HepG2 (cell line): ENCODE measurements around the gene P2RX5. TPM values are rescaled to one million over a fixed set of nuclear protein-coding genes. Genes with fewer than 3 reads are reported as not detected.
A peak's percentile ranks its signal among the peaks of the same experiment; 100 is the strongest.

Experiments
- ARNT ChIP-seq: fragments of 450-650 bp; IDR thresholded peaks from 2 replicates; pipeline ENCODE4 v1.6.1; 2017
- ATM ChIP-seq: fragments of 450-650 bp; IDR thresholded peaks from 2 replicates; pipeline ENCODE4 v1.7.1; 2017; ENCODE audit warnings: mild to moderate bottlenecking, borderline replicate concordance
- FLYWCH1 ChIP-seq: sonication (generic); formaldehyde crosslinking; IDR thresholded peaks from 2 replicates; pipeline ENCODE4 v1.8.1; 2023; ENCODE audit warnings: mild to moderate bottlenecking, missing genetic modification reagents
- FOXM1 ChIP-seq: sonication (generic); formaldehyde crosslinking; IDR thresholded peaks from 2 replicates; pipeline ENCODE4 v1.5.0; 2020; ENCODE audit warnings: missing genetic modification reagents
- GATAD2A ChIP-seq: IDR thresholded peaks from 2 replicates; pipeline ENCODE4 v1.6.1; 2016
- HDAC6 ChIP-seq: fragments of 200-600 bp; sonication (generic); IDR thresholded peaks from 2 replicates; pipeline ENCODE4 v1.7.0; 2017; ENCODE audit warnings: mild to moderate bottlenecking, antibody characterized with exemption, low read length, low read depth
- KDM6A ChIP-seq: IDR thresholded peaks from 2 replicates; pipeline ENCODE4 v1.6.1; 2016; ENCODE audit warnings: low read depth
- MED13 ChIP-seq: sonication (generic); formaldehyde crosslinking; IDR thresholded peaks from 2 replicates; pipeline ENCODE4 v1.5.0; 2020; ENCODE audit warnings: missing genetic modification reagents
- NFIB ChIP-seq: sonication (generic); formaldehyde crosslinking; IDR thresholded peaks from 2 replicates; pipeline ENCODE4 v1.9.0; 2021; ENCODE audit warnings: missing genetic modification reagents, mild to moderate bottlenecking, borderline replicate concordance
- POLR2AphosphoS2 ChIP-seq: IDR thresholded peaks from 2 replicates; pipeline ENCODE4 v1.6.1; 2011; ENCODE audit warnings: low read depth, low read length, improper control_type of control experiment
- SKI ChIP-seq: fragments of 450-650 bp; IDR thresholded peaks from one replicate; pipeline ENCODE4 v1.6.1; 2018; ENCODE audit warnings: mild to moderate bottlenecking; ENCODE audit not compliant: partially characterized antibody
- SNAPC5 ChIP-seq: sonication (generic); formaldehyde crosslinking; IDR thresholded peaks from 2 replicates; pipeline ENCODE4 v1.8.1; 2023; ENCODE audit warnings: mild to moderate bottlenecking, missing genetic modification reagents, borderline replicate concordance
- SOX13 ChIP-seq, 3 experiments: fragments of 450-650 bp in 1 of 3; sonication (generic) in 1 of 3; formaldehyde crosslinking in 1 of 3; IDR thresholded peaks in 2 of 3; conservative IDR thresholded peaks in 1 of 3; 2 replicates each; pipeline versions ENCODE4 v1.5.0 to v1.6.1; 2016 to 2020; ENCODE audit warnings: antibody characterized with exemption in 1 of 3, mild to moderate bottlenecking in 1 of 3, missing compliant biosample characterization in 1 of 3, missing genetic modification reagents in 1 of 3, moderate library complexity in 1 of 3
- ZNF101 ChIP-seq: sonication (generic); formaldehyde crosslinking; IDR thresholded peaks from 2 replicates; pipeline ENCODE4 v1.4.0; 2020; ENCODE audit warnings: mild to moderate bottlenecking, low read depth, missing genetic modification reagents, borderline replicate concordance
- ZNF280B ChIP-seq: sonication (generic); formaldehyde crosslinking; IDR thresholded peaks from 2 replicates; pipeline ENCODE4 v1.5.0; 2020; ENCODE audit warnings: missing genetic modification reagents, mild to moderate bottlenecking, borderline replicate concordance
- ZNF280D ChIP-seq: sonication (generic); formaldehyde crosslinking; IDR thresholded peaks from 2 replicates; pipeline ENCODE4 v1.5.1; 2020; ENCODE audit warnings: mild to moderate bottlenecking, missing genetic modification reagents
- ZNF616 ChIP-seq: sonication (generic); formaldehyde crosslinking; IDR thresholded peaks from 2 replicates; pipeline ENCODE4 v1.5.0; 2020; ENCODE audit warnings: low read depth, mild to moderate bottlenecking, missing genetic modification reagents
- ZNF660 ChIP-seq: sonication (generic); formaldehyde crosslinking; IDR thresholded peaks from 2 replicates; pipeline ENCODE4 v1.5.1; 2020; ENCODE audit warnings: mild to moderate bottlenecking, low read depth, missing genetic modification reagents, borderline replicate concordance
- ZNF740 ChIP-seq: sonication (generic); formaldehyde crosslinking; IDR thresholded peaks from 2 replicates; pipeline ENCODE4 v1.4.0; 2020; ENCODE audit warnings: missing genetic modification reagents
- ZNF747 ChIP-seq: sonication (generic); formaldehyde crosslinking; IDR thresholded peaks from 2 replicates; pipeline ENCODE4 v1.8.1; 2023; ENCODE audit warnings: missing genetic modification reagents, mild to moderate bottlenecking, borderline replicate concordance
- ZNF770 ChIP-seq: sonication (generic); formaldehyde crosslinking; IDR thresholded peaks from 2 replicates; pipeline ENCODE4 v1.5.0; 2020; ENCODE audit warnings: mild to moderate bottlenecking, missing genetic modification reagents
- polyA plus RNA-seq, 8 experiments: library from polyadenylated mRNA; depleted of rRNA in 3 of 8; stranded (reverse) in 7 of 8; unstranded in 1 of 8; fragments of >200 nt; fragmentation: Illumina TruSeq in 4 of 8; extraction: Trizol in 4 of 8; gene quantifications; 2 replicates each; pipeline versions ENCODE4 v1.2.1 to v1.2.3, GENCODE V29; 2011 to 2016; ENCODE audit warnings: low read depth in 4 of 8, missing spikeins in 1 of 8, mixed read lengths in 1 of 8; ENCODE audit not compliant: insufficient read depth in 1 of 8
- total RNA-seq, 5 experiments: library from RNA; depleted of rRNA; stranded (reverse); fragments of >200 nt; fragmentation: Illumina TruSeq; extraction: Trizol; gene quantifications; 2 replicates each; pipeline ENCODE4 v1.2.3, GENCODE V29; 2016; ENCODE audit warnings: low read depth in 1 of 5

P2RX5 gene
- total and polyA plus RNA-seq, 2 of the 13 experiments (the other 11 are each of a cell fraction or from before 2014, with no cell fraction given): 0.95 to 1.7 TPM

- TF ChIP-seq FOXM1 (no peak), GATAD2A (CRISPR knock-in tag) (peak; percentile 26), ZNF747 (CRISPR knock-in tag) (peak; percentile 42; the same call in 1 of the 2 replicates), ZNF280D (CRISPR knock-in tag) (peak; percentile 73; the same call in 1 of the 2 replicates), ZNF740 (CRISPR knock-in tag) (no peak), ZNF101 (CRISPR knock-in tag) (no peak; the same call in 1 of the 2 replicates), SNAPC5 (0 out of 2 replicates have a peak, but pooled peaks have one; percentile 34), MED13 (CRISPR knock-in tag) (no peak), KDM6A (CRISPR knock-in tag) (no peak), SOX13 (IDR thresholded peaks at IDR 0.05) (0 out of 2 replicates have a peak, but pooled peaks have one; percentile 10), SOX13 (CRISPR knock-in tag; conservative IDR thresholded peaks at IDR 0.05 in 1 of 2, IDR thresholded peaks at IDR 0.05 in 1 of 2) (no peak; a peak in 1 of 4 replicates), NFIB (no peak), POLR2AphosphoS2 (no peak; the same call in 1 of the 2 replicates), ZNF660 (CRISPR knock-in tag) (no peak), SKI (peak; percentile 83), ATM (no peak), HDAC6 (no peak), ZNF770 (peak; percentile 67; the same call in 1 of the 2 replicates), ARNT (no peak), FLYWCH1 (no peak), ZNF280B (CRISPR knock-in tag) (no peak), ZNF616 (CRISPR knock-in tag) (no peak)
Observed at GRCh38 chr17:3667366-3668278, 28.3 kb downstream of the P2RX5 start (continued).
